ENCODE data around the gene TLE2.
"Not testable (repeated sequence)": the region's sequence is repeated elsewhere in the genome, so short reads cannot be mapped to it uniquely, and the experiment has no call there.

Gene TLE2

DNA sequence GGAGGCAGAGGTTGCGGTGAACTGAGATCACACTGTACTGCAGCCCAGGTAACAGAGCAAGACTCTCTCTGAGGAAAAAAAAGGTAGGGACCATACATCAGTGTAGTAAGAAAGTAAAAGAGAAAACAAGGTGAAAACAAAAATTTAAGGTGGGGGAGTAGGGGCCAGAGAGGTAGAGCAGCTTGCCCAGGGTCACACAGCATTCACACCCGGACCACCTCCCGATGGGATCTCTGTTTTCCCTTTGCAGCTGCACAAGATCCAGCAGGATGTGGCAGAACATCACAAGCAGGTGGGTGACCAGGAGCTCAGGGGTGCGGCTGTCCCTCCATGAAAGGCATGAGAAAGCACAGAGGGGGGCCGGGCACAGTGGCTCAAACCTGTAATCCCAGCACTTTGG is 47.2 kb downstream of the TLE2 start:
- no peak for DNase-seq

GRCh38 chr19:2978772-2979171 is 50.3 kb downstream of the TLE2 start:
- no peak for DNase-seq

DNA sequence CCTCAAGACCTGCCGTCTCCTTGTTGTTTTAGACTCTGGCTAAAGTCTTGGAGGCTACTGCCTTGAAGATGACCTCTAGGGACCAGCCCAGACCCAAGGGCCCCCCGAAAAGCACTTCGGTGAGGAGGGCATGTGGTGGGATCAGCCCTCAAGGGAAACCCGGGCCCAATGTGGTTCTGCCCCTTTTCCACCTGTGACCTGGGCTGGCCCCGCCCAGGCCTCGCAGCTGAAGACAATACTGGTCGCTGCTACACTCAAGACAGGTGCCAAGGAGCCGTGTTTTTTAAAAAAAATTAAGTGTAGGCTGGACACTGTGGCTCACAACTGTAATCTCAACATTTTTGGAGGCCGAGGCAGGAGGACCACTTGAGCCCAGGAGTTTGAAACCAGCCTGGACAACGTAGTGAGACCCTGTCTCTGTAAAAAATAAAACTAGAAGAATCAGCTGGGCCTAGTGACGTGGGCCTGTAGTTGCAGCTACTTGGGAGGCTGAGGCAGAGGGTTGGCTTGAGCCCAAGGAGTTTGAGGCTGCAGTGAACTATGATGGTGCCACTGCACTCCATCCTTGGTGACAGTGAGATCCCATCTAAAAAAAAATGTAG is 50.8 kb downstream of the TLE2 start:
- DNase-seq = no peak

DNA sequence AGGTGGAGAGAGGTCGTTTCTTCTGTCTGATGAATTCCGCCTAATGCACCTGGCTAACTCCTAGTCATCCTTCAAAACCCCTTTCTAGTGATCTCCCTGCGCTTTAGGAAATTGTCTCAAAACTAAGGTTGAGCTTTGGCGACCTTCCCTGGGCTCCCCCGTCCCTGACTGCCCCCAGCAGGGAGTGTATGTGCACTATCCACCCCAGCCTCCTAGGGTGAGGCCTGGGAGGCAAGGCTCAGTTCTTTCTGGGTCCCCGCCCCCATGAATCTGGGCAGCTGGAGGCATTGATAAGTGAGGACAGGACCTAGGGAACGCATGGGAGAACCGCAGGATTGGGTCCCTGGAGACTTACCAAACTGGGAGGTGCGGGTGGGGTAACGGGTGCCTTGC is 51.3 kb downstream of the TLE2 start:
- DNase-seq = no peak

DNA sequence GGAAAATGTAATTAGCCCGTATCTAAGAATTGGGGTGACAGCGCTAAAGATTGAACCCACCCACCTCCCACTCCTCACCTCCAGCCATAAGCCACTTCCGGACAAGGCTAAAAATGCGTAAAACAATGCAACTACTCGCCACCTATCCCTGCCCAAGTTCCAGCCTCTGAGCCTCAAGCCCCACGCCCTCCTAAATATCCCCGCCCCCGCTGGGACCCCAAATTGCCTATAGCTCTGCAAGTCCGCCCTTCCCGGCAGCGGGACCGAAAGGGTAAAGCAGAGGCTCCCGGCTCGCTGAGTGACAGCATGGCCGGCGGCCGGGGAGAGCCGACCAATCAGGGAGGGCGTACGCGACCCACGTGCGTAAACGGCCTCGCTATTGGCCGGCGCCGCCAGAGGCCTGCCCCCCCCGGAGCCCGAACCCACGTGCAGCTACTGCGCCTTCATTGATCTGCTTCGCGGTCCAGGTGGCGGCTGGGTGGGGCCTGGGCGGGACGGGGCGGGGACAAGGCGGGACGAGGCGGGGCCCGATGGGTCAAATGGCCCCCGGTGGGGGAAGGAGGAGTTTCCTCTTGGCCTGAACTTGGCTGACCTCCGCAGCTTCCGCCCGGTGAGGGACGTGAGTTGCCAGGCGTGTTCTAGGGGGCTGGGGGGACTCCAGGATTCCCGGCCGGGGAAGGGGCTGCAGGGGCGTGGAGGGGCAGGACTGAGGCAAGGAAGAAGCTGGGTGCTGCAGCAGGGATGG is 51.9 kb downstream of the TLE2 start, which contains the start of gene TLE6:
TSS of gene TLE6 (plus strand) at position 564 of the 745 bp plus-strand sequence. CDS start 670 bp downstream, outside the sequence.
- peak; percentile 90 for DNase-seq

DNA sequence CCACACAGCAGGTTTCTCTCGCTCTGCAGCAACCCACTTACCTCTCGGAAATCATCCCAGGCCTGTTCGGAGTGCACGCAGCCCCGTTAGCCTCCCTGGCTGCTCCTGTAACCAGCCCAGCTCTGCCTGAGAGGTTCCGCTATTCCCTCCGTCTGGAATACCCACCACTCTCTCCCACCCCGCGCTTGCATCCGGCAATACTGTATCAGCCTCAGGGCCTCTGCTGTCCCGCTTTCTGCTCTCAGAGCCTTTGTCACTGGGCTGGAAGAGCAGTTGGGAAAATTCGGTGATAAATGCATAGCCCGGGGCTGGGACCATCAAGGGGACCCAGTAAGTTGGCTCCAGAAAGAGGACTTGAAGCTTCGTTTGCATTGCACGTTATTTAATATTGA is 52.5 kb downstream of the TLE2 start:
- DNase-seq = no peak

DNA sequence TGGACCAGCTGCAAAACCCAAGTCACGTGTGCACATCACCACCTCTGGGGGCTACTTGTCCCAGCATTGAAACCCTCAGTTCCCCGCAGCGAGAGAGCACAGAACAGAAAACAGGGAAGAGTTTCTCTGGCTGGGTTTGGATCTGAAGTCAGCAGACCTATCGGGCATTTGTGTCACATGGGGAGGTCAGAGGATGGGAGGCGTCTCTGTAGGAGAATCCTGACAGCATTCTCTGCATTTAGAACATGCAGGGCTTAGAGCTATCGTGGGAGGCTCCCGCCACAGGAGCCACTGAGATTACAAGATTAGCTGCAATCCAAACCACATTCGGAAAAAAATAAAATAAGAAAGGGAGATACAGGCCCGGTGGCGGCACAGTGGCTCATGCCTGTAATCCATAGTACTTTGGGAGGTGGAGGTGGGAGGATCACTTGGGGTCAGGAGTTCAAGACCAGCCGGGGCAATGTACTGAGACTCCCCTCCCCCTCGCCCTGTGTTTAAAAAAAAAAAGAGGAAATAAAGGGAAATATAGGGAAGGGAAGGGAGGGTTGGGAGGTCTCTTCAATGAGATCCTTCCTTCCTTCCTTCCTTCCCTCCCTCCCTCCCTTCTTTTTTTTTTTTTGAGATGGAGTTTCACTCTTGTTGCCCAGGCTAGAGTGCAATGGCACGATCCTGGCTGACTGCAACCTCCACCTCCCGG is 54.6 kb downstream of the TLE2 start:
- DNase-seq = no peak

- DNase-seq = no peak
Measured at GRCh38 chr19:2973229-2973628, 55.9 kb downstream of the TLE2 start.

DNA sequence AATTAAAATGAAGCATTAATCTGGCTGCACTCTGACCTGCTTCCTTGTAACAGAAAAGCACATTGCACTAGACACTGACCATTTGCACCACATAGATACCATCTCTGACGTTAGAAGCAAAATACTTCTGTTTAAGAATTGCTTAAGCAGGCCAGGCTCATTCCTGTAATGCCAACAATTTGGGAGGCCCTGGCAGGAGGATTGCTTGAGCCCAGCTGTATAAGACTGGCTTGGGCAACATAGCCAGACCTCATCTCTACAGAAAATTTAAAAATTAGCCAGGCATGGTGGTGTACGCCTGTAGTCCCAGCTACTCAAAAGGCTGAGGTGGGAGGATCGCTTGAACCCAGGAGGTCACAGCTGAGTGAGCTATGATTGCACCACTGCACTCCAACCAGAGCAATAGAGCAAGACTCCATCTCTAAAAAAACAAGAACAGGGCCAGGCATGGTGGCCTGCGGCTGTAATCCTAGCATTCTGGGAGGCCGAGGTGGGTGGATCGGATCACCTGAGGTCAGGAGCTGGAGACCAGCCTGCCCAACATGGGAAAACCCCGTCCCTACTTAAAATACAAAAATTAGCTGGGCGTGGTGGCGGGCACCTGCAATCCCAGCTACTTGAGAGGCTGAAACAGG is 58.8 kb downstream of the TLE2 start:
- no peak for DNase-seq

DNA sequence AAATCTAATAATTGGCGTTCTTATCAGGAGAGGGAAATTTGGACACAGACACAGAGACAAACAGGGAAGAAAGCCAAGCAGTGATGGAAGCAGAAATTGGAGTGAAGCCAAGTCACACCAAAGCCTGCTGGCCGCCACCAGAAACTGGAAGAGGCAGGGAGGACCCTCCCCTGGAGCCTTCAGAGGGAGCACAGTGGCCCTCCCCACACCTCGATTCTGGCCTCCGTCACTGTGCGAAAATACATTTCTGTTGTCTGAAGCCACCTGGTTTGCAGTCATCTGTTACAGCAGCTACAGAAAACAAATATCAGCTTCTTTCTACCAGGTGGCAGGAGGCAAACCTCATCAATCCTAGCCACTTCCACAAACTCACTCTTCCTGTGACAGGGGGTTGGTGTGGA is 60.0 kb downstream of the TLE2 start:
- DNase-seq = peak; percentile 56

DNA sequence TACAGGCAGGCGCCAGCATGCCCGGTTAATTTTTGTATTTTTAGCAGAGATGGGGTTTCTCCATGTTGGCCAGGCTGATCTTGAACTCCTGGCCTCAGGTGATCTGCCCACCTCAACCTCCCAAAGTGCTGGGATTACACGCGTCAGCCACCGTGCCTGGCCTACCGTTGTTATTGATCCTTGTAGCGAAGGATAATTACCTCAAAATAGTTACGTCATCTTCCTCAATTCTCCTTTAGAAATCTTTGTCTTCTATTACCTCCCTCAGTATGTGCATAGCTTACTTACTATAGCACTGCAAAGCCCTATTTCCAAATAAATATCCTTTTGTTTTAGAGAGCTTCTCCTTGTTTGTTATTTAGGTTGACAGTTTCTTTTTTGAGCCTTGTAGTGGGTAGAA is 61.1 kb downstream of the TLE2 start:
- DNase-seq = no peak

GRCh38 chr19:2964874-2965273 is 64.2 kb downstream of the TLE2 start:
- no peak for DNase-seq

GRCh38 chr19:2963631-2964030 is 65.4 kb downstream of the TLE2 start:
- DNase-seq = not testable (repeated sequence)

- no peak for DNase-seq
Measured at GRCh38 chr19:2963122-2963521, 66.0 kb downstream of the TLE2 start.

GRCh38 chr19:2962018-2962670 is 66.9 kb downstream of the TLE2 start:
- peak; percentile 81 for DNase-seq

- DNase-seq = no peak
Measured at GRCh38 chr19:2960120-2960519, 69.0 kb downstream of the TLE2 start.

DNA sequence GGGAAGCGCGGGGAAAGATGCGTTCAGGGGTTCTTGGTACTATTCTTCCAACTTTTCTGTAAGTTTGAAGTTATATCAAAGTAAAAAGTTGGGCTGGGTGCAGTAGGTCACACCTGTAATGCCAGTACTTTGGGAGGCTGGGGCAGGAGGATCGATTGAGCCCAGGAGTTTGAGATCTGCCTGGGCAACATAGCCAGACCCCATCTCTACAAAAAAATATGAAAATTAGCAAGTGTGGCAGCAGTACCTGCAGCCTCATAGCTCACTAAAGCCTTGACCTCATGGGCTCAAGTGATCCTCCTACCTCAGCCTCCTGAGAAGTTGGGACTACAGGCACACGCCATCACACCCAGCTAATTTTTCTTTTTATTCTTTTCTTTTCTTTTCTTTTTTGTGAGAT is 71.9 kb downstream of the TLE2 start:
- no peak for DNase-seq

- no peak for DNase-seq
Measured at GRCh38 chr19:2952953-2953481, 76.1 kb downstream of the TLE2 start.

DNA sequence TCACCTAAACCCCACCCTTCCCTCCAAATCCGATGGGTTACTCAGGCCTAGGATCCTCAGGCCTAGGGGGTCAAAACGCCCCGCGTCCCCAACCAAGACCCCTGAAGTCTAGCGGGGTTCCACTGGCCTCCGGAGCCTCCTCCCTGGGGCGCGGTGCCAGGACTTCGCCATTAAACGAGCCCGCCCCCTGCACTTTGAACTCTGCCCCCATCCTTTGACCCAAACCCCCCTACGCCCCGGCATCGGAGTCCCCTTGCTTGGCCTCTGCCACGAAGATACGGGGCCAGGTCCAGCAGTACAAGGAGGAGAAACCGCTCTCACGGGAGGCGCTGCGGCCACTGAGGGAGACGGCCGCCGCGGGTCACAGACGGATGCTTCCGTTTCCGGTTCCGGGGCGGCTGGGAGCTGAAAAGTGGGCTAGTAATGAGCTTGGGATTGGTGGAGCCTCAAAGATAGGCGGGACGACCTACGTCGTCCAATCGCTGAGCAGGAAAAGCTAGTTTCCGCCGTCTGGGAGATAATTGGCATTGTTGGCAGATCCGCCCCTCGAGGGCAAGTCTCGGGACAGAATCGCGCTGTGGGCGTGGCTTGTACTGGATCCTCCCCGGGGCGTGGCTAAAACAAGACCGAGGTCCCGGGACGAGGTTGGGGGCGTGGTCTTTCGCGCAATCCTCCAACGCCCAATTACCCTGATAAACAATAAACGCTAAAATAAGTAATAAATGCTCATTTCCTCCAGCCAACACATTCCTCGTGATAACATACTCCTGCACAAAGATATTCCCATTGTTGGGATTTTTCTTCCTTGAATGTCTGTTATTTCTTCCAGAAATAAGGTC is 78.6 kb downstream of the TLE2 start:
- peak; percentile 98 for DNase-seq

DNA sequence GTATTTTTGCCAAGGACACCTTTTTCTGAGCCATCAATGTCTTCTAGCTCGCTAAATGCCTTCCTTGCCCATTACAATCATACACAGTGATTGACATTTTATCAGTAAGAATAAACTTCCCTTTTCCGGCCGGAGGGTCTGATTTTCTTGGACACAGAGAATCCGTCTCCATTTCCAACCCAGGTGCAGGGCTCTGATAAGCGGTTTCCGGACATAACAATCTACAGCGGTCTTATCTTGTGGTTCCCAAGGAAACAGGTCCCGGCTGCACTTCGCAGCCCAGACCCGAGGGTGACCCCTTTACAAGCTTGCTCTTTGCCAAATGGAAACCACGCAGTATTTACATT is 79.2 kb downstream of the TLE2 start:
- no peak for DNase-seq

All from NCI-H1694 (cell line).